ENCODE data around the gene TRAPPC3L. TPM values are rescaled to one million over a fixed set of nuclear protein-coding genes. Genes with fewer than 3 reads are reported as not detected.

The TRAPPC3L gene
- total and polyA plus RNA-seq, 9 of the 15 experiments (the other 6 are each of a cell fraction or from before 2014, with no cell fraction given): not detected

DNA sequence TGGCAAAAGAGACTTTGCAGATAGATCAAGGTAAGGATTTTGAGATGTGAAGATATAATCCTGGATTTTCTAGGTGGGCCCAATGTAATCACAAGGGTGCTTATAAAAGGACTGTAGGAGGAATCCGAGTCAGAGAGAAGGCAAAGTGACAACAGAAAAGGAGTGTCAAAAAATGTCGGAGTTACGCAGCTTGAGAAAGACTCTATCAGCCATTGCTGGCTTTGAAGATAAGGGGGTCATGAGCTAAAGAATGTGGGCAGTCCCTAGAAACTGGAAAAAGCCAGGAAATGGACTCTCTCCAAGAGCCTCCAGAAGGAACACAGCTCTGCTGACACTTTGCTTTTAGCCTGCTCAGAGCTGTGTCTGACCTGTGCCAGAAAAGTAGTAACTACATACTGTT is 17.1 kb upstream of the TRAPPC3L start (continued):
- TF ChIP-seq, protein P1, sequence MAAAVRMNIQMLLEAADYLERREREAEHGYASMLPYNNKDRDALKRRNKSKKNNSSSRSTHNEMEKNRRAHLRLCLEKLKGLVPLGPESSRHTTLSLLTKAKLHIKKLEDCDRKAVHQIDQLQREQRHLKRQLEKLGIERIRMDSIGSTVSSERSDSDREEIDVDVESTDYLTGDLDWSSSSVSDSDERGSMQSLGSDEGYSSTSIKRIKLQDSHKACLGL (CRISPR knock-in tag; IDR thresholded peaks at IDR 0.05; ENCODE audit: borderline replicate concordance, poor library complexity, severe bottlenecking): no peak
- TF ChIP-seq RBM39 (optimal IDR thresholded peaks at IDR 0.05; ENCODE audit: low read depth, low read length) (no peak), TCF7 (IDR thresholded peaks at IDR 0.05; ENCODE audit: borderline replicate concordance) (0 out of 2 replicates have a peak, but pooled peaks have one; percentile 50), HDAC3 (IDR thresholded peaks at IDR 0.05; ENCODE audit: borderline replicate concordance, partially characterized antibody) (no peak), ZNF134 (CRISPR knock-in tag; conservative IDR thresholded peaks at IDR 0.05) (no peak), PCBP1 (IDR thresholded peaks at IDR 0.05; ENCODE audit: low read depth, low read length, poor library complexity, severe bottlenecking) (no peak), ZNF121 (CRISPR knock-in tag; conservative IDR thresholded peaks at IDR 0.05) (no peak), PPARD (CRISPR knock-in tag; IDR thresholded peaks at IDR 0.05) (no peak), ADNP (tag; IDR thresholded peaks at IDR 0.05) (no peak), ZBTB7A (IDR thresholded peaks at IDR 0.05; ENCODE audit: borderline replicate concordance, control insufficient read depth, low read depth, low read length) (no peak), CAMTA2 (CRISPR knock-in tag; conservative IDR thresholded peaks at IDR 0.05) (no peak), GABPA (tag; conservative IDR thresholded peaks at IDR 0.05; ENCODE audit: low read depth) (no peak; the same call in 1 of the 2 replicates), BACH1 (tag; IDR thresholded peaks at IDR 0.05) (no peak), SP2 (IDR thresholded peaks at IDR 0.05; ENCODE audit: extremely low read depth, low read depth, low read length, poor library complexity, severe bottlenecking) (no peak), PRMT5 (CRISPR knock-in tag; IDR thresholded peaks at IDR 0.05) (no peak), ZNF785 (CRISPR knock-in tag; IDR thresholded peaks at IDR 0.05) (no peak), ZNF79 (CRISPR knock-in tag; IDR thresholded peaks at IDR 0.05; ENCODE audit: low read depth) (no peak)
- TF ChIP-seq, protein P2, sequence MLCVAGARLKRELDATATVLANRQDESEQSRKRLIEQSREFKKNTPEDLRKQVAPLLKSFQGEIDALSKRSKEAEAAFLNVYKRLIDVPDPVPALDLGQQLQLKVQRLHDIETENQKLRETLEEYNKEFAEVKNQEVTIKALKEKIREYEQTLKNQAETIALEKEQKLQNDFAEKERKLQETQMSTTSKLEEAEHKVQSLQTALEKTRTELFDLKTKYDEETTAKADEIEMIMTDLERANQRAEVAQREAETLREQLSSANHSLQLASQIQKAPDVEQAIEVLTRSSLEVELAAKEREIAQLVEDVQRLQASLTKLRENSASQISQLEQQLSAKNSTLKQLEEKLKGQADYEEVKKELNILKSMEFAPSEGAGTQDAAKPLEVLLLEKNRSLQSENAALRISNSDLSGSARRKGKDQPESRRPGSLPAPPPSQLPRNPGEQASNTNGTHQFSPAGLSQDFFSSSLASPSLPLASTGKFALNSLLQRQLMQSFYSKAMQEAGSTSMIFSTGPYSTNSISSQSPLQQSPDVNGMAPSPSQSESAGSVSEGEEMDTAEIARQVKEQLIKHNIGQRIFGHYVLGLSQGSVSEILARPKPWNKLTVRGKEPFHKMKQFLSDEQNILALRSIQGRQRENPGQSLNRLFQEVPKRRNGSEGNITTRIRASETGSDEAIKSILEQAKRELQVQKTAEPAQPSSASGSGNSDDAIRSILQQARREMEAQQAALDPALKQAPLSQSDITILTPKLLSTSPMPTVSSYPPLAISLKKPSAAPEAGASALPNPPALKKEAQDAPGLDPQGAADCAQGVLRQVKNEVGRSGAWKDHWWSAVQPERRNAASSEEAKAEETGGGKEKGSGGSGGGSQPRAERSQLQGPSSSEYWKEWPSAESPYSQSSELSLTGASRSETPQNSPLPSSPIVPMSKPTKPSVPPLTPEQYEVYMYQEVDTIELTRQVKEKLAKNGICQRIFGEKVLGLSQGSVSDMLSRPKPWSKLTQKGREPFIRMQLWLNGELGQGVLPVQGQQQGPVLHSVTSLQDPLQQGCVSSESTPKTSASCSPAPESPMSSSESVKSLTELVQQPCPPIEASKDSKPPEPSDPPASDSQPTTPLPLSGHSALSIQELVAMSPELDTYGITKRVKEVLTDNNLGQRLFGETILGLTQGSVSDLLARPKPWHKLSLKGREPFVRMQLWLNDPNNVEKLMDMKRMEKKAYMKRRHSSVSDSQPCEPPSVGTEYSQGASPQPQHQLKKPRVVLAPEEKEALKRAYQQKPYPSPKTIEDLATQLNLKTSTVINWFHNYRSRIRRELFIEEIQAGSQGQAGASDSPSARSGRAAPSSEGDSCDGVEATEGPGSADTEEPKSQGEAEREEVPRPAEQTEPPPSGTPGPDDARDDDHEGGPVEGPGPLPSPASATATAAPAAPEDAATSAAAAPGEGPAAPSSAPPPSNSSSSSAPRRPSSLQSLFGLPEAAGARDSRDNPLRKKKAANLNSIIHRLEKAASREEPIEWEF (CRISPR knock-in tag; IDR thresholded peaks at IDR 0.05): no peak
- TF ChIP-seq, protein P3, sequence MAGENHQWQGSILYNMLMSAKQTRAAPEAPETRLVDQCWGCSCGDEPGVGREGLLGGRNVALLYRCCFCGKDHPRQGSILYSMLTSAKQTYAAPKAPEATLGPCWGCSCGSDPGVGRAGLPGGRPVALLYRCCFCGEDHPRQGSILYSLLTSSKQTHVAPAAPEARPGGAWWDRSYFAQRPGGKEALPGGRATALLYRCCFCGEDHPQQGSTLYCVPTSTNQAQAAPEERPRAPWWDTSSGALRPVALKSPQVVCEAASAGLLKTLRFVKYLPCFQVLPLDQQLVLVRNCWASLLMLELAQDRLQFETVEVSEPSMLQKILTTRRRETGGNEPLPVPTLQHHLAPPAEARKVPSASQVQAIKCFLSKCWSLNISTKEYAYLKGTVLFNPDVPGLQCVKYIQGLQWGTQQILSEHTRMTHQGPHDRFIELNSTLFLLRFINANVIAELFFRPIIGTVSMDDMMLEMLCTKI (IDR thresholded peaks at IDR 0.05; ENCODE audit: partially characterized antibody): no peak
- TF ChIP-seq, protein P4, sequence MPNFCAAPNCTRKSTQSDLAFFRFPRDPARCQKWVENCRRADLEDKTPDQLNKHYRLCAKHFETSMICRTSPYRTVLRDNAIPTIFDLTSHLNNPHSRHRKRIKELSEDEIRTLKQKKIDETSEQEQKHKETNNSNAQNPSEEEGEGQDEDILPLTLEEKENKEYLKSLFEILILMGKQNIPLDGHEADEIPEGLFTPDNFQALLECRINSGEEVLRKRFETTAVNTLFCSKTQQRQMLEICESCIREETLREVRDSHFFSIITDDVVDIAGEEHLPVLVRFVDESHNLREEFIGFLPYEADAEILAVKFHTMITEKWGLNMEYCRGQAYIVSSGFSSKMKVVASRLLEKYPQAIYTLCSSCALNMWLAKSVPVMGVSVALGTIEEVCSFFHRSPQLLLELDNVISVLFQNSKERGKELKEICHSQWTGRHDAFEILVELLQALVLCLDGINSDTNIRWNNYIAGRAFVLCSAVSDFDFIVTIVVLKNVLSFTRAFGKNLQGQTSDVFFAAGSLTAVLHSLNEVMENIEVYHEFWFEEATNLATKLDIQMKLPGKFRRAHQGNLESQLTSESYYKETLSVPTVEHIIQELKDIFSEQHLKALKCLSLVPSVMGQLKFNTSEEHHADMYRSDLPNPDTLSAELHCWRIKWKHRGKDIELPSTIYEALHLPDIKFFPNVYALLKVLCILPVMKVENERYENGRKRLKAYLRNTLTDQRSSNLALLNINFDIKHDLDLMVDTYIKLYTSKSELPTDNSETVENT (CRISPR knock-in tag; IDR thresholded peaks at IDR 0.05): no peak
